HG03280 (cell line): ENCODE data around the gene FSD2.
"Not testable (repeated sequence)": the region's sequence is repeated elsewhere in the genome, so short reads cannot be mapped to it uniquely, and the experiment has no call there.

Experiments used
- ATAC-seq: cut with Tn5 transposase; IDR thresholded peaks from one replicate; pipeline ENCODE4 v1.9.1; 2021; ENCODE audit warnings: mild to moderate bottlenecking, moderate library complexity; ENCODE audit not compliant: unreplicated experiment

Gene FSD2

GRCh38 chr15:82793737-82794136, 12.1 kb downstream of the FSD2 start:
- no peak for ATAC-seq

DNA sequence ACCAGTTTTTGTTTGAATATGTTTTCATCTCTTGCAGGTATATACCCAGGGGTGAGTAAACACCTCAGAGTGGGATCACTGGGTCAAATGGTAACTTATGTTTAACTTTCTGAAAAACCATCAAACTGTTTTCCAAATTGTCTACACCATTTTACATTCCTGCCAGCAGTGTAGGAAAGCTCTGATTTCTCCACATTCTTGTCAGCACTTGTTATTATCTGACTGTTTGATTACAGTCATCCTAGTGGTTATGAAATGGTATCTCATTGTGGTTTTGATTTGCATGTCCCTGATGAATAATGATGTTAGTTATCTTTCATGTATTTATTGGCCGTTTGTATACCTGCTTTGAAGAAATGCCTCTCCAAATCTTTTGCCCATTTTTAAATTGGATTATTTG, 13.8 kb downstream of the FSD2 start:
- ATAC-seq: no peak

GRCh38 chr15:82790321-82790720, 15.5 kb downstream of the FSD2 start:
- ATAC-seq: no peak

DNA sequence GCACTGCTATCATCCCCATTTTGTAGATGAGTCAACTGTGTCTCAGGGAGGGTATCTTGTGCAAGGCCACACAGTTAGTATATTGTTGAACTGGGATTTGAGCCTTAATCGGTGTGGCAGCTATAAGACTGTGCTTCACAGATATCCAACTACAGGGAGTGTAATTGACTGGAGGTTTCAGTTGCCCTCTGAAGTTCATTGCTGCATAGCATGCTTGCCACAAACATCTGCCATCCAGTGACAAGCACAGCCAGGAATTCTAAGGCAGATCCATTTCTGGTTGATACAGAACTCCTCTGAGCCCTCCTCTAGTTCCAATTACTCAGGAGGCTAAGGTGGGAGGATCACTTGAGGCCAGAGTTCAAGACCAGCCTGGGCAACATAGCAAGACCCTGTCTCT, 16.4 kb downstream of the FSD2 start:
- no peak for ATAC-seq

GRCh38 chr15:82788496-82788895, 17.4 kb downstream of the FSD2 start:
- no peak for ATAC-seq

DNA sequence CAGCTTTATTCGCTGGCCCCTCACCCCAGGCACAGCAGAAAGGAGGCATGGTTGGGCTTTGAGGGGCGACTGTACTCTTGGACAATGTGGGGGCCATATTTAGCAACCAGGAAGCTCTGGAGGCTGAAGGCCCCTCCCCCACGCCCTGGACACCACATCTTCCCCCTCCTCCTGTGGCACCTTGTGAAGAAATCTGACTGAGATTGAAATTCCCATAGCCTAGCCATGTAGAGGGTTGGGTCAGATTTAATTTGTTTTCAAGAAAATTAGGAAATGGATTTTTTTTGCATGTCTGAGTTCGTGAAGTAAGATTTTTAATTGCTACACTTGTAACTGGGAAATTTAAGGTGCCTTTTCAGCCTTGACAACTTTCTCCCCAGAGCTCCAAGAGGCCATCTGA, 24.5 kb downstream of the FSD2 start:
- ATAC-seq: no peak

- ATAC-seq: no peak
Measured at GRCh38 chr15:82778755-82779154, 27.1 kb downstream of the FSD2 start.

DNA sequence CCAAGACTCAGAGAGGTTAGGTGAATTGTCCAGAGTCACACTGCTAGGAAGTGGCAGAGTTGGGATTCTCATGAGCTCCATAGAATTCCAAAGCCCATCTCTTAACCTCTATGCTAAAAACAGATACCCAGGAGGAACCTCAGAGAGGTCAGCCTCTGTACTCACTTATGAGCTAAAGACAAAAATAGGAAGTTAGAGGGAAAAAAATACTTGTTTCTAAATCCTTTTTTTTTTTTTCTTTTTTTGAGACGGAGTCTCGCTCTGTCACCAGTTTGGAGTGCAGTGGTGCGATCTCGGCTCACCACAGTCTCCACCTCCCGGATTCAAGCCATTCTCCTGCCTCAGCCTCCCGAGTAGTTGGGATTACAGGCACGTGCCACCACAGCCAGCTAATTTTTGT, 31.4 kb downstream of the FSD2 start:
- ATAC-seq: no peak

DNA sequence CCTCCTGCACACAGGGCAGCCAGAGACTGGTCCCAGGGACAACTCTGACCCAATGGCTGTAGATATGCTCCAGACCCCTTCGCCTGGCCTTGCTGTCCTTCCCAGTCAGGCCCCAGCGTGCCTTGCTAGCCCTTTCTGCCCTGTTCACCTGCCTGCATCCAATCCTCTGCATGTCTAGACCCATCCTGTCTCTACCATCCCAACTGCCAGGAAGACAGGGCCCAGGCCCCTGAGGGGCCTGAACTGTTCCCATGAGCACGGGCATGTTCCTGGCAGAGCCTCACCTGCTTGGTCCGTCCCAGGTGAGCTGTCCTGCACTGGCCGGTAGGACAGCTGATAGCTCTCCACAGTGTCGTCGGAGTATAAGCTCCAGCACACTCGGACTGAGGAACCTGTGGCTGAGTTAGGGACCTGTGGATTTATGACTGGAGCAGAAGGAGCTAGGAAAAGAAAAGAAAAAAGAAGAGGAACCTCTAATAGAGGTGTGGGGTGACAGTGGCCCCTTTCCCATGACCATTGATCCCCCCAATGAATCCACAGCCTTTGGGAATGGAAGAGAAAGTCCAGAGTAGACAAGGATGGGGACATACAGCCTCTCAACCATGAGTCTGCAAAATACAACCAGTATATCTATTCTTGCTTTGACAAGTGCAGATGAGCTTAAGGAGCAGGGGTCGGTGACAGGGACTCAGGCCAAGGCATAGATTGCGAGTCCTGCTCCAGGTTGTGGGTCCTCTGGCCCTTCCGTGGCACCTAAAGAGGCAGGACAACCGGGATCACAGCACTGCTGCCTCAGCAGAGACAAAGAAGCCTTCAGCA, 33.9 kb downstream of the FSD2 start:
- ATAC-seq: no peak

GRCh38 chr15:82768414-82769054, 37.3 kb downstream of the FSD2 start:
- no peak for ATAC-seq

DNA sequence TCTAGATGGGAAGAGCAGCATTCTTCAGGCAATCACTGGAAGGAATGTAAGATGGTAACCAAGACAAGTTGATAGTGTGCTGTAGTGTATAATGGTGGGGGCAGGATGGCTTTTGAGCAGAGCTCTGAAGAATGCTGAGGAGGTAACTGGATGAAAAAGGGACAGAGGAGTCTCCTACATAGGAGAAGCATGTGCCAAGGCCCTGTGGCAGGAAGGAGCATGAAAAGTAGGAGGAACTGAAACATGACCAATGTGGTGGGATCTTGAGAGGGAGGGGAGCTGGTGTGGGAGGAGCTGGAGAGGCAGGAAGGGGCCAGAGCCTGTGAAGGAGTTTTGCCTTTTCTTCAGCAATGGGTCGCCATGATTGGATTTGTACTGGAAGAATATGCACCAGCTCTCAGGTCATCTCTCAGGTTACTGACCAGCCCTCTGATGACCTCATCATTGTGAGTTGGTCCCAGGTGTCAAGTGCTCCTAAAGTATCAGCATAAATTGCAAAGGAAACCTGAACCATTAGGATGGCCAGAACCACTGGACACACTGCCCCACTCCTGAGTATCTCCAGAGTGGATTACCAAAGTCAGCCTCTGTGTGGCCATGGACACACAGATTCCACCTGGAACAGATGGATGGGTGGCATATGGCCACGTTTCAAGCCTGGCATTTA, 38.6 kb downstream of the FSD2 start:
- ATAC-seq: no peak

GRCh38 chr15:82766201-82766600, 39.7 kb downstream of the FSD2 start:
- not testable (repeated sequence) for ATAC-seq

- ATAC-seq: no peak
Measured at GRCh38 chr15:82764740-82765139, 41.1 kb downstream of the FSD2 start.

DNA sequence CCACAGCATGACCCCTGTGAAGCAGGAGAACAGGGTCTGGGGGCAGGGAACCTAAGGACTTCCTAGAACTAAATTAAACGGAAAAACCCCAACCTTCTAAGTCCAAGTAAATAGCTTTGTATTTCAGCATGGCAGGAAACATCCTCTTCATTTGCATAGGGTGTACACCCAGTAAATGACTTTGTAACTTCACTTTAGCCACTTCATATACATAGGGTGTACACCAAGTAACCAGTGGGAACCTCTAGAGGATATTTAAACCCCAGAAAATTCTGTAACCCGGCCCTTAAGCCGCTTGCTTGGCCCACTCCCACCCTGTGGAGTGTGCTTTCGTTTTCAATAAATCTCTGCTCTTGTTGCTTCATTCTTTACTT, 41.8 kb downstream of the FSD2 start:
- no peak for ATAC-seq

- ATAC-seq: no peak
Measured at GRCh38 chr15:82763361-82764116, 42.3 kb downstream of the FSD2 start.

DNA sequence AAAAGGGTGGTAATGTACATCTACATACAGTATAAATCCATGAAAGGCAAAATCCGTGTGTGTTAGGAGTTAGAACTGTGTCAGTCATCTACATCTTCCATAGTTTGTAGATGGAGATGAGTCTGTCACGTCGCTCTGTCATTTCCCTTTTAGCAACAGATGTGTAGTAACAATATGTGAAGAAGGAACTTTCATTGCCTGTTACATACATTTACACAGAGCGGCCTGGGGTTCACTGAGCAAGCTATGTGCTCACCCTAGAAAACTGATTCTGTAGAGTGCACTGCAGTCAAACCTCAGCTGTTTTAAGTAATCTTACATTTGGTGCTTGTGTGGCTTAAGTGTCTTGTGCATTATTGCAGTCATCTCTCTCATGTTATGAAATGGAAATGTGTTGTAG, 54.6 kb downstream of the FSD2 start:
- no peak for ATAC-seq

DNA sequence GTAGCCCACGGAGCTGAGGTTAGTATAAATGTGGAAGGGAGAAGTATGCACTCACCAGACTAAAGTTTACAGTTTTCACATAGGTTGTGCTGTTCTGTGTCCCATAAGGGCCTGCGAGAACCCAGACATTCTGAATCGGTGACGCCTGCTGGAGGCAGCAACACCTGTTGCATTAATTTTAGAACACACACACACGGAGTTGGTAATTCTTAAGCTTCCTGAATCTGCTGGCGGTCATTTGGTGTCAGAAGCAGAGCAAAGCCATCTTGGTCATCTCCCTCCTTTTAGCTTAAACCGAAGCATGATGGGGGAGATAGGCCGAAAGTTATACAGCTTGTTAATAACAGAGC, 55.1 kb downstream of the FSD2 start:
- peak; percentile 37 for ATAC-seq

DNA sequence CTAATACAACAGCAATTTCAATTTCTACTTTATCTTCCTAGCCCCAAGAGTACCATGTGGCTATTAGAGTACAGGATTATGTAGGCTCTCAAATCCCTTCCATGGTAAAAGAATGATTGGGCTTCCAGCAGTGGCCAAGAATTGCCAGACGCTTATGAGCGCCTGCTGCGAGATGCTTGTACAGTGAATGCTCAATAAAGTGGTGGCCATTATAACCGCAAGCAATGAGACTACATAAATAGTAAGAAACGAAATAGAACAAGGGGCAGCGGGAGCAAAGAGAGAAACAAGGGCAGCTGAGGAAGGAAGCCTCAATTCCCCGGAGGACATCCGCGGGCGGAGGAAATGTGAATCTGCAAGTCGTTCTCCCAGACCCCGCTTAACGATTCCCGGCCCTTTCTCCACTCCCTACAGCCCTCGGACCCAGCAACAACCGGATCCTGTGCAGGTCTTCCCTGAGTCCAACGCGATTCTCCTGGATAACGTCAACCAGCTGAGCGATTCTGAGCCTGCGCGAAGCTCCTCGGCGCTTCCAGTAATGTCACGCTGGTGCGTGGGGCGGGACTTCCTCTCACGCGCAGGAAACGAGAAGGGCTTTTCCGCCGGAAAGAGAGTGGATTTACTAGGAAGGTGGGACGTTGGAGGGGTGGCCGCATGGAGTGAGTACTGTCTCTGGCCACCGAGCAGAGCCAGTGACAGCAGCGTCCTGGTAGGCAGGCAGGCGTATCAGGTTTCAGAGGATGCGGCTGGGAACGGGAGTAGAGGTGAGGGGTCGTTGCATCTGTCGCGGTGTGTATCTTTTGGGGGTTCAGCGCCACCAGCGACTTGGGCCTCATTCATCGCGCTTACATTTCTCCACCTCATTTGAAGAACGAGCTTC, 55.7 kb downstream of the FSD2 start:
- peak; percentile 87 for ATAC-seq

- no peak for ATAC-seq
Measured at GRCh38 chr15:82748315-82748714, 57.6 kb downstream of the FSD2 start.

- no peak for ATAC-seq
Measured at GRCh38 chr15:82743810-82744209, 62.1 kb downstream of the FSD2 start.

- ATAC-seq: no peak
Measured at GRCh38 chr15:82742134-82742533, 63.7 kb downstream of the FSD2 start.
